Heart right ventricle (tissue), 16 donors: ENCODE results near the gene SERPINE1. TPM values are rescaled to one million over a fixed set of nuclear protein-coding genes. Genes with fewer than 3 reads are reported as not detected.

ENCODE experiments used
- ATAC-seq, 8 donors: fragments of 200-7000 bp; cut with Tn5 transposase; one replicate each; pipeline ENCODE4 v1.9.1; 2020; ENCODE audit warnings: mild to moderate bottlenecking in 8 of 8, moderate library complexity in 8 of 8, moderate number of reproducible peaks in 1 of 8
- DNase-seq, 2 donors: peaks; one replicate each; pipeline ENCODE4 v3.0.0-alpha.2; 2020
- H3K27ac ChIP-seq, 10 donors: fragments of 200-600 bp; sonication (generic) in 2 of 10; one replicate each; pipeline versions ENCODE4 v1.5.0 to v1.8.0; 2020 to 2022; ENCODE audit warnings: mild to moderate bottlenecking in 3 of 10
- H3K27me3 ChIP-seq, 7 donors: fragments of 200-600 bp; one replicate each; pipeline ENCODE4 v1.8.0; 2021 to 2022; ENCODE audit warnings: mild to moderate bottlenecking in 2 of 7
- H3K36me3 ChIP-seq, 9 donors: fragments of 200-600 bp; sonication (generic) in 1 of 9; one replicate each; pipeline versions ENCODE4 v1.5.0 to v1.8.0; 2020 to 2022; ENCODE audit warnings: mild to moderate bottlenecking in 2 of 9
- H3K4me1 ChIP-seq, 9 donors: fragments of 200-600 bp; sonication (generic) in 1 of 9; one replicate each; pipeline versions ENCODE4 v1.5.0 to v1.8.0; 2020 to 2022; ENCODE audit warnings: mild to moderate bottlenecking in 4 of 9
- H3K4me3 ChIP-seq, 10 donors: fragments of 200-600 bp; sonication (generic) in 2 of 10; one replicate each; pipeline versions ENCODE4 v1.5.0 to v1.8.0; 2020 to 2022; ENCODE audit warnings: mild to moderate bottlenecking in 7 of 10, moderate library complexity in 2 of 10
- H3K9me3 ChIP-seq, 11 donors: fragments of 200-600 bp in 10 of 11; sonication (generic) in 2 of 11; one replicate each; pipeline versions ENCODE4 v1.5.0 to v1.8.0; 2013 to 2022; ENCODE audit warnings: mild to moderate bottlenecking in 2 of 11, control low read depth in 1 of 11, moderate library complexity in 1 of 11
- WGBS, 2 donors: extraction: QIAGEN DNeasy Blood & Tissue Kit; methylation state at CpG; one replicate each; pipeline ENCODE4 v1.1.7; 2013; ENCODE audit warnings: inconsistent platforms in 1 of 2; 5-methylcytosine and 5-hydroxymethylcytosine counted together
- intact Hi-C, 10 donors: fragments of 100-400 bp; cut with DNase I; formaldehyde crosslinking; loops; one replicate each; pipeline versions ENCODE4 v1.11.1 to v1.14.2; 2022
- polyA plus RNA-seq, 2 donors: library from polyadenylated mRNA; stranded (reverse); fragments of 200-250 nt; gene quantifications; one replicate each; pipeline ENCODE4 v1.2.3, GENCODE V29; 2013
- total RNA-seq, 10 donors: library from RNA; stranded (reverse); fragmentation: NEBNext Ultra II Directional in 3 of 10; extraction: Animal tissue kit (Norgen Biotek cat#: 25700) in 3 of 10; gene quantifications; one replicate each; pipeline versions ENCODE4 v1.2.1 to v1.2.4, GENCODE V29; 2021 to 2023
- TF ChIP-seq, protein P1 (sequence below), 9 donors: fragments of 200-600 bp; sonication (generic) in 2 of 9; IDR thresholded peaks; one replicate each; pipeline versions ENCODE4 v1.5.0 to v1.8.0; 2021 to 2022; ENCODE audit warnings: antibody characterized with exemption in 9 of 9, mild to moderate bottlenecking in 5 of 9, moderate library complexity in 1 of 9
- donor health status: Arrhythmogenic right ventricular cardiomyopathy.
- donor health status: ischemic (EF 13 %, LVEDD 7.1; RV severe dilation, severe dysfunction).
- donor health status: healthy with polysubstance abuse.
- donor health status: DM: no; HTN: yes; CAD: no.
- donor health status: DM: no; HTN: no; CAD: no.
- donor health status: ischemic (EF 25% LVEDD 6.9; RV normal size, moderate dysfunction).
- donor health status: ischemic (EF 25% LVEDD 5.7; RV mildly dilated, moderate dysfunction).
- donor health status: healthy.
- donor health status: DM: yes; HTN: yes; CAD: no.
- donor health status: Ischemic cardiomyopathy.
- donor health status: ischemic (EF 35%, LVEDD 5.7; RV mildly dilated, moderate dysfunction).
- donor health status: nonischemic (EF 11% LVEDD 7.7; RV severe dilation, severe dysfunction).
- donor health status: DM: yes; HTN: yes; CAD: no.
- donor health status: PGD.
- donor health status: ischemic (EF 29% LVEDD 5.4; RV normal size, mild dysfunction).
- donor health status: nonischemic (EF 23%, LVEDD 6.1; RV moderate dilation, normal function).

The SERPINE1 gene
- total and polyA plus RNA-seq, 12 donors: 1.2 to 269 (median 4.6) TPM

DNA sequence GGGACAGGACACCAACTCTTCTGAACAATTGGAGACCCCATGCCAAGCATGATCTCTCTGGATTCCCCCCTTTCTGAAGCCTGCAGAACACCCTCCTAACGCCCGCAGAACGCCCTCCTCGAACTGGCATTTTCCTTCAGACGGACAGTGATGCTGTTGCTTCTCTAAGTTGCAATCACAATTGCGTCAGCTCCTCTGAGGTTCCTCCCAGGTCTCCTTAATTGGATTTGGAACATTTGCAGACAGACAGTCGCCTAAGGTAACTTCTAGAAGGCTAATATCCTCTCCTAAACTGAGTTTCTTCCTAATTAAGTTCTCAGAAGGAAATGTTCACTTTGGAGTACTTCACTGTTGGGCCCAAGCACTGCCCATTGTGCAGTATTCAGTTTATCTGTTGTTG, 20.5 kb upstream of the SERPINE1 start:
- WGBS, 2 donors: 91 to 94% methylated on average over 7 of the region's 7 CpGs
- Histone ChIP-seq H3K4me3 (no peak overlapping the region), H3K27ac (no peak overlapping the region), H3K27me3 (peaks cover 0 to 4% (median 0%) of the 10 kb centered on the region in 7 donors), H3K36me3 (no peaks in the 10 kb centered on the region), H3K9me3 (no peaks in the 10 kb centered on the region), H3K4me1 (peaks cover under 1 to 43% (median 30%) of the 10 kb centered on the region in 9 donors)
- TF ChIP-seq, protein P1, sequence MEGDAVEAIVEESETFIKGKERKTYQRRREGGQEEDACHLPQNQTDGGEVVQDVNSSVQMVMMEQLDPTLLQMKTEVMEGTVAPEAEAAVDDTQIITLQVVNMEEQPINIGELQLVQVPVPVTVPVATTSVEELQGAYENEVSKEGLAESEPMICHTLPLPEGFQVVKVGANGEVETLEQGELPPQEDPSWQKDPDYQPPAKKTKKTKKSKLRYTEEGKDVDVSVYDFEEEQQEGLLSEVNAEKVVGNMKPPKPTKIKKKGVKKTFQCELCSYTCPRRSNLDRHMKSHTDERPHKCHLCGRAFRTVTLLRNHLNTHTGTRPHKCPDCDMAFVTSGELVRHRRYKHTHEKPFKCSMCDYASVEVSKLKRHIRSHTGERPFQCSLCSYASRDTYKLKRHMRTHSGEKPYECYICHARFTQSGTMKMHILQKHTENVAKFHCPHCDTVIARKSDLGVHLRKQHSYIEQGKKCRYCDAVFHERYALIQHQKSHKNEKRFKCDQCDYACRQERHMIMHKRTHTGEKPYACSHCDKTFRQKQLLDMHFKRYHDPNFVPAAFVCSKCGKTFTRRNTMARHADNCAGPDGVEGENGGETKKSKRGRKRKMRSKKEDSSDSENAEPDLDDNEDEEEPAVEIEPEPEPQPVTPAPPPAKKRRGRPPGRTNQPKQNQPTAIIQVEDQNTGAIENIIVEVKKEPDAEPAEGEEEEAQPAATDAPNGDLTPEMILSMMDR (IDR thresholded peaks at IDR 0.05): no peak
- no peak for ATAC-seq
- DNase-seq: no peak
- intact Hi-C loops: no loop called here

- WGBS, 2 donors: 39 to 53% methylated on average over 16 of the region's 16 CpGs
- ATAC-seq: peak; percentile 48 to 81 (median 75)
These were observed 18.5 kb upstream of the SERPINE1 start for GRCh38 chr7:101108330-101108857.

GRCh38 chr7:101108961-101109360, 17.9 kb upstream of the SERPINE1 start:
- Histone ChIP-seq H3K27me3 (no peaks in the 10 kb centered on the region), H3K27ac (peak overlapping the region in 7 of 10 donors; percentile 2 to 56 (median 19)), H3K4me1 (peaks cover 3 to 53% (median 43%) of the 10 kb centered on the region in 9 donors), H3K4me3 (no peak overlapping the region), H3K9me3 (no peaks in the 10 kb centered on the region), H3K36me3 (no peaks in the 10 kb centered on the region)
- no peak for DNase-seq
- WGBS, 2 donors: 67 to 73% methylated on average over 7 of the region's 7 CpGs
- intact Hi-C loops: no loop called here
- TF ChIP-seq, protein P1 (IDR thresholded peaks at IDR 0.05): no peak
- peak in 1 of 8 donors; percentile 5 for ATAC-seq

More at GRCh38 chr7:101108330-101108857, 18.5 kb upstream of the SERPINE1 start:
- no peaks in the 10 kb centered on the region for H3K36me3 ChIP-seq
- intact Hi-C loops: no loop called here
- TF ChIP-seq, protein P1 (IDR thresholded peaks at IDR 0.05): no peak
- H3K4me1 ChIP-seq: peaks cover 3 to 56% (median 43%) of the 10 kb centered on the region in 9 donors
- peak; percentile 59 to 64 for DNase-seq
- H3K4me3 ChIP-seq: no peak overlapping the region
- H3K27ac ChIP-seq: peak overlapping the region in 7 of 10 donors; percentile 2 to 56 (median 26)
- no peaks in the 10 kb centered on the region for H3K9me3 ChIP-seq
- H3K27me3 ChIP-seq: no peaks in the 10 kb centered on the region

GRCh38 chr7:101109368-101109767, 17.5 kb upstream of the SERPINE1 start:
- ATAC-seq (no peak), DNase-seq (no peak)
- Histone ChIP-seq H3K27me3 (no peaks in the 10 kb centered on the region), H3K27ac (peak overlapping the region in 2 of 10 donors; percentile 53 to 56), H3K4me1 (peaks cover 3 to 49% (median 40%) of the 10 kb centered on the region in 9 donors), H3K36me3 (no peaks in the 10 kb centered on the region), H3K9me3 (no peaks in the 10 kb centered on the region), H3K4me3 (no peak overlapping the region)
- TF ChIP-seq, protein P1 (IDR thresholded peaks at IDR 0.05): no peak
- 85 to 91% methylated on average over 6 of the region's 6 CpGs for WGBS, 2 donors
- intact Hi-C loops: no loop called here
